A549 (cell line): ENCODE data around the gene CACNA1C. TPM values are rescaled to one million over a fixed set of nuclear protein-coding genes. Genes with fewer than 3 reads are reported as not detected.

Experiments used
- ATAC-seq, 2 experiments: fragments of 200-7000 bp in 1 of 2; fragments of >200 bp in 1 of 2; cut with Nextera tagmentation in 1 of 2; cut with Tn5 transposase in 1 of 2; 3 replicates each; pipeline versions ENCODE4 v1.8.0 to v1.9.1; 2018 to 2020; ENCODE audit warnings: mild to moderate bottlenecking in 1 of 2, moderate library complexity in 1 of 2
- CTCF ChIA-PET: fragments of 300-600 bp; sonication (Branson Sonifier 250); formaldehyde crosslinking; extraction: SDS; loops from one replicate; lab custom pipeline; 2021; ENCODE audit warnings: antibody characterized with exemption, inconsistent platforms; lab: Yijun Ruan, JAX
- POLR2A ChIA-PET: fragments of 350-600 bp; formaldehyde crosslinking; extraction: SDS; loops from one replicate; lab custom pipeline; 2021; ENCODE audit warnings: antibody characterized with exemption, inconsistent platforms; lab: Yijun Ruan, JAX
- DNase-seq, 2 experiments: peaks; one replicate each; pipeline versions ENCODE4 v3.0.0 to v3.0.0-alpha.2; 2011 to 2016; ENCODE audit warnings: low read depth in 1 of 2, low spot score in 1 of 2
- FAIRE-seq: peaks from 2 replicates; lab custom pipeline; 2011; peaks lifted over from hg19 to GRCh38; lab: Jason Lieb, UNC
- H3K27ac ChIP-seq, 2 experiments: fragments of >200 bp; sonication (Bioruptor Twin); formaldehyde crosslinking; 3 replicates each; pipeline ENCODE4 v1.5.1; 2016 to 2017
- H3K4me1 ChIP-seq: fragments of >200 bp; sonication (Bioruptor Twin); formaldehyde crosslinking; 3 replicates; pipeline ENCODE4 v1.6.1; 2016
- H3K4me2 ChIP-seq: fragments of >200 bp; sonication (Bioruptor Twin); formaldehyde crosslinking; 3 replicates; pipeline ENCODE4 v1.6.1; 2016
- H3K4me3 ChIP-seq: fragments of >200 bp; sonication (Bioruptor Twin); formaldehyde crosslinking; 3 replicates; pipeline ENCODE4 v1.5.1; 2016
- H3K9me3 ChIP-seq: fragments of >200 bp; sonication (Bioruptor Twin); formaldehyde crosslinking; 3 replicates; pipeline ENCODE4 v1.6.1; 2016
- BHLHE40 ChIP-seq: IDR thresholded peaks from 2 replicates; pipeline ENCODE4 v1.6.1; 2012; ENCODE audit warnings: low read depth, low read length, inconsistent platforms
- CBX2 ChIP-seq: fragments of 200-600 bp; sonication (generic); IDR thresholded peaks from 2 replicates; pipeline ENCODE4 v1.6.1; 2016; ENCODE audit warnings: low read depth, mild to moderate bottlenecking, borderline replicate concordance
- CBX8 ChIP-seq: fragments of 200-600 bp; sonication (generic); IDR thresholded peaks from 2 replicates; pipeline ENCODE4 v1.6.1; 2016
- CEBPB ChIP-seq, 2 experiments: fragments of >200 bp in 1 of 2; sonication (Bioruptor Twin) in 1 of 2; formaldehyde crosslinking in 1 of 2; IDR thresholded peaks; 2 replicates each; pipeline ENCODE4 v1.6.1; 2012 to 2016
- EHMT2 ChIP-seq: fragments of 200-600 bp; sonication (generic); IDR thresholded peaks from 2 replicates; pipeline ENCODE4 v1.6.1; 2016; ENCODE audit warnings: antibody characterized with exemption, low read depth, mild to moderate bottlenecking, moderate library complexity
- GATA3 ChIP-seq: IDR thresholded peaks from 2 replicates; pipeline ENCODE4 v1.6.1; 2012; ENCODE audit warnings: borderline replicate concordance
- HDAC2 ChIP-seq: fragments of 200-600 bp; sonication (generic); IDR thresholded peaks from 2 replicates; pipeline ENCODE4 v1.6.1; 2016
- HEYL ChIP-seq: fragments of 250-450 bp; sonication (Bioruptor Pico); IDR thresholded peaks from 2 replicates; pipeline ENCODE4 v1.8.0; 2021; ENCODE audit warnings: mild to moderate bottlenecking, moderate library complexity
- HOXA7 ChIP-seq: fragments of 250-450 bp; sonication (Bioruptor Pico); IDR thresholded peaks from 2 replicates; pipeline ENCODE4 v1.5.0; 2020; ENCODE audit warnings: mild to moderate bottlenecking, moderate library complexity
- HOXB13 ChIP-seq: fragments of 250-450 bp; sonication (Bioruptor Pico); IDR thresholded peaks from 2 replicates; pipeline ENCODE4 v1.5.0; 2020; ENCODE audit warnings: low read depth, mild to moderate bottlenecking, moderate library complexity
- HOXB5 ChIP-seq: fragments of 250-450 bp; sonication (Bioruptor Pico); IDR thresholded peaks from 2 replicates; pipeline ENCODE4 v1.5.0; 2020; ENCODE audit warnings: mild to moderate bottlenecking, moderate library complexity
- KDM1A ChIP-seq: fragments of 200-600 bp; sonication (generic); IDR thresholded peaks from 2 replicates; pipeline ENCODE4 v1.6.1; 2016; ENCODE audit warnings: low read depth, mild to moderate bottlenecking
- KDM5A ChIP-seq: fragments of 200-600 bp; sonication (generic); IDR thresholded peaks from 2 replicates; pipeline ENCODE4 v1.6.1; 2016; ENCODE audit warnings: antibody characterized with exemption, mild to moderate bottlenecking
- MYC ChIP-seq: IDR thresholded peaks from 2 replicates; pipeline ENCODE4 v1.6.1; 2012; ENCODE audit warnings: mild to moderate bottlenecking, inconsistent platforms, low read length, improper control_type of control experiment, borderline replicate concordance
- NFE2L2 ChIP-seq: fragments of 150-350 bp; conservative IDR thresholded peaks from 2 replicates; pipeline ENCODE4 v1.6.1; 2014; ENCODE audit warnings: low read length
- RCOR1 ChIP-seq: fragments of 150-350 bp; IDR thresholded peaks from 2 replicates; pipeline ENCODE4 v1.6.1; 2014; ENCODE audit warnings: antibody characterized with exemption, low read length, low read depth
- RNF2 ChIP-seq: fragments of 200-600 bp; sonication (generic); IDR thresholded peaks from 2 replicates; pipeline ENCODE4 v1.6.1; 2016; ENCODE audit warnings: low read depth, mild to moderate bottlenecking, antibody characterized with exemption, moderate library complexity, borderline replicate concordance
- SMC3 ChIP-seq: fragments of >200 bp; sonication (Bioruptor Twin); formaldehyde crosslinking; IDR thresholded peaks from 3 replicates; pipeline ENCODE4 v1.6.1; 2018; ENCODE audit warnings: inconsistent platforms
- SREBF2 ChIP-seq: fragments of 450-650 bp; IDR thresholded peaks from 2 replicates; pipeline ENCODE4 v1.6.1; 2014; ENCODE audit warnings: mild to moderate bottlenecking, moderate library complexity
- TFCP2L1 ChIP-seq: fragments of 250-450 bp; sonication (Bioruptor Pico); IDR thresholded peaks from 2 replicates; pipeline ENCODE4 v1.5.0; 2021; ENCODE audit warnings: mild to moderate bottlenecking
- ZNF302 ChIP-seq: fragments of 250-450 bp; sonication (Bioruptor Pico); IDR thresholded peaks from 2 replicates; pipeline ENCODE4 v1.9.0; 2021; ENCODE audit warnings: inconsistent platforms, mild to moderate bottlenecking, moderate library complexity
- ZSCAN20 ChIP-seq: fragments of 250-450 bp; sonication (Bioruptor Pico); IDR thresholded peaks from 2 replicates; pipeline ENCODE4 v1.8.0; 2022; ENCODE audit warnings: mild to moderate bottlenecking, moderate library complexity
- WGBS: methylation state at CpG from one replicate; pipeline ENCODE4 v1.1.6; 2017; ENCODE audit errors: missing lambda C conversion rate; 5-methylcytosine and 5-hydroxymethylcytosine counted together
- polyA plus RNA-seq, 4 experiments: library from polyadenylated mRNA; depleted of rRNA in 3 of 4; stranded (reverse); fragments of >200 nt; fragmentation: RNase III in 1 of 4; extraction: RNeasy Plus Mini Kit Qiagen cat#74134 plus additional on column Dnase treatment in 1 of 4; gene quantifications; 2 replicates in 3 of 4; 3 replicates in 1 of 4; pipeline ENCODE4 v1.2.3, GENCODE V29; 2011 to 2017
- TF ChIP-seq, protein P1 (sequence below): fragments of 250-450 bp; sonication (Bioruptor Pico); IDR thresholded peaks from 2 replicates; pipeline ENCODE4 v1.5.0; 2020; ENCODE audit warnings: low read depth, mild to moderate bottlenecking, moderate library complexity
- TF ChIP-seq, protein P2 (sequence below): fragments of 250-450 bp; sonication (Bioruptor Pico); IDR thresholded peaks from 2 replicates; pipeline ENCODE4 v1.5.0; 2021; ENCODE audit warnings: mild to moderate bottlenecking, moderate library complexity, borderline replicate concordance
- TF ChIP-seq, protein P3 (sequence below): fragments of >200 bp; sonication (Bioruptor Twin); formaldehyde crosslinking; IDR thresholded peaks from 3 replicates; pipeline ENCODE4 v1.6.1; 2016
- TF ChIP-seq, protein P4 (sequence below): fragments of >200 bp; sonication (Bioruptor Twin); formaldehyde crosslinking; IDR thresholded peaks from 2 replicates; pipeline ENCODE4 v1.6.1; 2016
- TF ChIP-seq, protein P5 (sequence below): fragments of 450-650 bp; IDR thresholded peaks from 2 replicates; pipeline ENCODE4 v1.6.1; 2014; ENCODE audit warnings: antibody characterized with exemption
- TF ChIP-seq, protein P6 (sequence below): IDR thresholded peaks from 2 replicates; pipeline ENCODE4 v1.6.1; 2012; ENCODE audit warnings: low read depth, borderline replicate concordance
- TF ChIP-seq, protein P7 (sequence below): IDR thresholded peaks from 2 replicates; pipeline ENCODE4 v1.6.1; 2012

CACNA1C gene
- polyA plus RNA-seq, 2 of the 4 experiments (the other 2 are of a cell fraction): not detected

DNA sequence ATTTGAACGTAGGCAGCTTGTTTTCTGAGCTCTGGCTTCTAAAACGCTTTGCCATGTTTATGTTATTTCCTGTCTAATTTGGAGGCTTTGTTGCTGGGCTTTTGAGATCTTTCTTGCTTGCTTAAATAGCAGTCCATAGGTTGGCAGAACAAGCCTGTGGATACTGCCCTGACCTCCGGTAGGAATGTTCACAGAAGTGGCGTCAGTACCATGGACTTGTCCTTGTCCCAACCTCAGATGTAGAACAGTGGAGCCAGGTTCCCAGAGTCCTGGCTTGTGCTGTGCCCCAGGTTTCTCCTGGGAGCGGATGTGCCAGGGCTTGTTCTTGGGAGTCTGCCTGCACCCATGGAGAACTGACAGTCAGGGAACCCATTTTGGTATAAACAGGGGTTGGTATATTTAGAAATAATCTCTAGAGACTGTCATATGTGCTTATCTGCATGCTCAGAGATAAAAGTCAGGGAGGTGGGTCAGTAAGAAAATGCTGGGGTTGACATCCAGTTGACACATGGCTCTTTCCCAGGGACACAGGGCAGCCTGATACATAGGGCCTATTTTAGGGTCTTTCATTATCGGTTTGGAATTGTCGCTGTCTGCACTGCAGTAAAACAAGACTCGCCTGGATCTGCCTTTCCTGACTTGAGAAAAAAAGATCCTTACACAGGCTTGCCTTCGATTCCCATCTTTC lies 22.9 kb downstream of the CACNA1C start:
- H3K4me3 ChIP-seq: no peak overlapping the region
- FAIRE-seq (no peak), ATAC-seq (no peak), DNase-seq (no peak)
- H3K27ac ChIP-seq: no peak overlapping the region
- no peaks in the 10 kb centered on the region for H3K4me1 ChIP-seq
- ChIA-PET CTCF (no interaction called here), POLR2A (no interaction called here)
- H3K4me2 ChIP-seq: no peak overlapping the region
- 40% methylated on average over 9 of the region's 9 CpGs for WGBS
- peaks cover 21% of the 10 kb centered on the region for H3K9me3 ChIP-seq
- TF ChIP-seq, protein P1, sequence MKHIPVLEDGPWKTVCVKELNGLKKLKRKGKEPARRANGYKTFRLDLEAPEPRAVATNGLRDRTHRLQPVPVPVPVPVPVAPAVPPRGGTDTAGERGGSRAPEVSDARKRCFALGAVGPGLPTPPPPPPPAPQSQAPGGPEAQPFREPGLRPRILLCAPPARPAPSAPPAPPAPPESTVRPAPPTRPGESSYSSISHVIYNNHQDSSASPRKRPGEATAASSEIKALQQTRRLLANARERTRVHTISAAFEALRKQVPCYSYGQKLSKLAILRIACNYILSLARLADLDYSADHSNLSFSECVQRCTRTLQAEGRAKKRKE (CRISPR knock-in tag): no peak
- TF ChIP-seq BHLHE40: no peak
- TF ChIP-seq HOXB5 (CRISPR knock-in tag): no peak
- no peak for TF ChIP-seq SREBF2
- TF ChIP-seq CEBPB (IDR thresholded peaks at IDR 0.05): no peak
- TF ChIP-seq GATA3: no peak
- TF ChIP-seq, protein P2, sequence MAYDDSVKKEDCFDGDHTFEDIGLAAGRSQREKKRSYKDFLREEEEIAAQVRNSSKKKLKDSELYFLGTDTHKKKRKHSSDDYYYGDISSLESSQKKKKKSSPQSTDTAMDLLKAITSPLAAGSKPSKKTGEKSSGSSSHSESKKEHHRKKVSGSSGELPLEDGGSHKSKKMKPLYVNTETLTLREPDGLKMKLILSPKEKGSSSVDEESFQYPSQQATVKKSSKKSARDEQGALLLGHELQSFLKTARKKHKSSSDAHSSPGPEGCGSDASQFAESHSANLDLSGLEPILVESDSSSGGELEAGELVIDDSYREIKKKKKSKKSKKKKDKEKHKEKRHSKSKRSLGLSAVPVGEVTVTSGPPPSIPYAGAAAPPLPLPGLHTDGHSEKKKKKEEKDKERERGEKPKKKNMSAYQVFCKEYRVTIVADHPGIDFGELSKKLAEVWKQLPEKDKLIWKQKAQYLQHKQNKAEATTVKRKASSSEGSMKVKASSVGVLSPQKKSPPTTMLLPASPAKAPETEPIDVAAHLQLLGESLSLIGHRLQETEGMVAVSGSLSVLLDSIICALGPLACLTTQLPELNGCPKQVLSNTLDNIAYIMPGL: no peak
- TF ChIP-seq, protein P3, sequence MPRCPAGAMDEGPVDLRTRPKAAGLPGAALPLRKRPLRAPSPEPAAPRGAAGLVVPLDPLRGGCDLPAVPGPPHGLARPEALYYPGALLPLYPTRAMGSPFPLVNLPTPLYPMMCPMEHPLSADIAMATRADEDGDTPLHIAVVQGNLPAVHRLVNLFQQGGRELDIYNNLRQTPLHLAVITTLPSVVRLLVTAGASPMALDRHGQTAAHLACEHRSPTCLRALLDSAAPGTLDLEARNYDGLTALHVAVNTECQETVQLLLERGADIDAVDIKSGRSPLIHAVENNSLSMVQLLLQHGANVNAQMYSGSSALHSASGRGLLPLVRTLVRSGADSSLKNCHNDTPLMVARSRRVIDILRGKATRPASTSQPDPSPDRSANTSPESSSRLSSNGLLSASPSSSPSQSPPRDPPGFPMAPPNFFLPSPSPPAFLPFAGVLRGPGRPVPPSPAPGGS: no peak
- TF ChIP-seq HOXA7 (CRISPR knock-in tag): no peak
- no peak for TF ChIP-seq CBX2
- no peak for TF ChIP-seq RCOR1
- no peak for TF ChIP-seq ZNF302 (CRISPR knock-in tag)
- TF ChIP-seq, protein P4, sequence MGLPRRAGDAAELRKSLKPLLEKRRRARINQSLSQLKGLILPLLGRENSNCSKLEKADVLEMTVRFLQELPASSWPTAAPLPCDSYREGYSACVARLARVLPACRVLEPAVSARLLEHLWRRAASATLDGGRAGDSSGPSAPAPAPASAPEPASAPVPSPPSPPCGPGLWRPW: no peak
- TF ChIP-seq, protein P5, sequence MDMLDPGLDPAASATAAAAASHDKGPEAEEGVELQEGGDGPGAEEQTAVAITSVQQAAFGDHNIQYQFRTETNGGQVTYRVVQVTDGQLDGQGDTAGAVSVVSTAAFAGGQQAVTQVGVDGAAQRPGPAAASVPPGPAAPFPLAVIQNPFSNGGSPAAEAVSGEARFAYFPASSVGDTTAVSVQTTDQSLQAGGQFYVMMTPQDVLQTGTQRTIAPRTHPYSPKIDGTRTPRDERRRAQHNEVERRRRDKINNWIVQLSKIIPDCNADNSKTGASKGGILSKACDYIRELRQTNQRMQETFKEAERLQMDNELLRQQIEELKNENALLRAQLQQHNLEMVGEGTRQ: no peak
- TF ChIP-seq TFCP2L1 (CRISPR knock-in tag): no peak
- TF ChIP-seq, all 56 proteins: peak for 0

DNA sequence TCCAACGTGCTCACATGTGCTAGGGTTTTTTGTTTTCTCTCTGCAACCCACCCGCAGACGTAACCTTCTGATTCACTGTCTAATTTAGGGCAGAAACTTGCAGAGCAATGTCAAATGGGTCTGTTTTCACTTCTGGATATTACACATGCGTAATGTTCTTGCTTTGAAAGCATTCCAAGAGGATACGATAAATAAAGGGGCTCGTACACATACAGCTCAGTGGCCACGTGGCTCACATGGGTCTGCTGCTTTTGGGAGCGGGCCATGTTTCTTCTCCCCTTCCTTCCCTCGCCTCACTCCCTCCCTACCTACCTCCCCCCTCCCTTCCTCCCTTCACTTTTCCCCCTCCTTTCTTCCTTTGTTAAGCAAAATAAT lies 23.4 kb downstream of the CACNA1C start:
- TF ChIP-seq CBX8: no peak
- TF ChIP-seq, protein P5: no peak
- TF ChIP-seq RNF2: no peak
- no peak for TF ChIP-seq HOXA7 (CRISPR knock-in tag)
- TF ChIP-seq, protein P6, sequence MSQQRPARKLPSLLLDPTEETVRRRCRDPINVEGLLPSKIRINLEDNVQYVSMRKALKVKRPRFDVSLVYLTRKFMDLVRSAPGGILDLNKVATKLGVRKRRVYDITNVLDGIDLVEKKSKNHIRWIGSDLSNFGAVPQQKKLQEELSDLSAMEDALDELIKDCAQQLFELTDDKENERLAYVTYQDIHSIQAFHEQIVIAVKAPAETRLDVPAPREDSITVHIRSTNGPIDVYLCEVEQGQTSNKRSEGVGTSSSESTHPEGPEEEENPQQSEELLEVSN: no peak
- TF ChIP-seq HOXB13 (CRISPR knock-in tag): no peak
- TF ChIP-seq SREBF2: no peak
- TF ChIP-seq ZNF302 (CRISPR knock-in tag): no peak
- TF ChIP-seq HEYL: no peak
- no peak for TF ChIP-seq SMC3
- TF ChIP-seq, protein P7, sequence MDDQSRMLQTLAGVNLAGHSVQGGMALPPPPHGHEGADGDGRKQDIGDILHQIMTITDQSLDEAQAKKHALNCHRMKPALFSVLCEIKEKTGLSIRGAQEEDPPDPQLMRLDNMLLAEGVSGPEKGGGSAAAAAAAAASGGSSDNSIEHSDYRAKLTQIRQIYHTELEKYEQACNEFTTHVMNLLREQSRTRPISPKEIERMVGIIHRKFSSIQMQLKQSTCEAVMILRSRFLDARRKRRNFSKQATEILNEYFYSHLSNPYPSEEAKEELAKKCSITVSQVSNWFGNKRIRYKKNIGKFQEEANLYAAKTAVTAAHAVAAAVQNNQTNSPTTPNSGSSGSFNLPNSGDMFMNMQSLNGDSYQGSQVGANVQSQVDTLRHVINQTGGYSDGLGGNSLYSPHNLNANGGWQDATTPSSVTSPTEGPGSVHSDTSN: no peak
- TF ChIP-seq NFE2L2: no peak
- TF ChIP-seq, protein P1 (CRISPR knock-in tag): no peak
- TF ChIP-seq KDM5A: no peak
- no peak for TF ChIP-seq MYC
- no peak for TF ChIP-seq EHMT2
- TF ChIP-seq KDM1A: no peak
- TF ChIP-seq HDAC2: no peak
- no peak for TF ChIP-seq BHLHE40
- TF ChIP-seq ZSCAN20 (CRISPR knock-in tag): no peak
- no peak overlapping the region for H3K27ac ChIP-seq
- ChIA-PET POLR2A (no interaction called here), CTCF (no interaction called here)
- DNase-seq: no peak
- no peaks in the 10 kb centered on the region for H3K4me1 ChIP-seq
- 34% methylated on average over 9 of the region's 9 CpGs for WGBS
- ATAC-seq: no peak
- no peak overlapping the region for H3K4me3 ChIP-seq
- no peak overlapping the region for H3K4me2 ChIP-seq
- H3K9me3 ChIP-seq: peaks cover 19% of the 10 kb centered on the region
- no peak for FAIRE-seq
